Mesodermal cell (in vitro differentiated cells): ENCODE measurements around the gene ARL16.
"Not testable (repeated sequence)": the region's sequence is repeated elsewhere in the genome, so short reads cannot be mapped to it uniquely, and the experiment has no call there.

Experiments
- H3K27ac ChIP-seq: 2 replicates; pipeline ENCODE4 v1.7.0; 2013; ENCODE audit warnings: mild to moderate bottlenecking, low read depth, low read length, moderate library complexity; ENCODE audit not compliant: severe bottlenecking
- H3K36me3 ChIP-seq: 2 replicates; pipeline ENCODE4 v1.7.1; 2013; ENCODE audit warnings: mild to moderate bottlenecking, low read length, moderate library complexity; ENCODE audit not compliant: control insufficient read depth, insufficient read depth
- H3K4me1 ChIP-seq: one replicate; pipeline ENCODE4 v1.7.1; 2013; ENCODE audit warnings: mild to moderate bottlenecking, low read length; ENCODE audit not compliant: insufficient read depth, control insufficient read depth, poor library complexity, severe bottlenecking
- H3K4me3 ChIP-seq: 2 replicates; pipeline ENCODE4 v1.7.0; 2013; ENCODE audit warnings: low read length, control low read depth, mild to moderate bottlenecking; ENCODE audit not compliant: insufficient read depth, poor library complexity, severe bottlenecking; ENCODE audit errors: extremely low read depth
- H3K9me3 ChIP-seq: 2 replicates; pipeline ENCODE4 v1.7.1; 2013; ENCODE audit warnings: mild to moderate bottlenecking, low read length, moderate library complexity; ENCODE audit not compliant: control insufficient read depth
- WGBS, 2 experiments: methylation state at CpG; one replicate each; pipeline ENCODE4 v1.1.5; 2013; ENCODE audit warnings: missing lambda C conversion rate in 2 of 2; ENCODE audit not compliant: insufficient coverage in 2 of 2; 5-methylcytosine and 5-hydroxymethylcytosine counted together

ARL16 gene

GRCh38 chr17:81680150-81680549, 3.4 kb downstream of the ARL16 start:
- no peak overlapping the region for H3K4me3 ChIP-seq
- no peaks in the 10 kb centered on the region for H3K9me3 ChIP-seq
- WGBS, 2 experiments = 96 to 98% methylated on average over 11 of the region's 11 CpGs
- peaks cover 23% of the 10 kb centered on the region for H3K36me3 ChIP-seq
- H3K4me1 ChIP-seq = peaks cover 10% of the 10 kb centered on the region
- H3K27ac ChIP-seq = no peak overlapping the region

GRCh38 chr17:81676906-81677305, 6.7 kb downstream of the ARL16 start:
- 94 to 99% methylated on average over 15 to 17 of the region's 17 CpGs for WGBS, 2 experiments
- Histone ChIP-seq H3K4me1 (no peaks in the 10 kb centered on the region), H3K36me3 (peaks cover 50% of the 10 kb centered on the region)

GRCh38 chr17:81675515-81676221, 7.9 kb downstream of the ARL16 start:
- H3K9me3 ChIP-seq, H3K4me3 ChIP-seq, H3K27ac ChIP-seq, H3K4me1 ChIP-seq: not testable (repeated sequence)
- WGBS, 2 experiments = 34 to 50% methylated on average over 9 to 10 of the region's 18 CpGs
- H3K36me3 ChIP-seq = peaks cover 54% of the 10 kb centered on the region

More at GRCh38 chr17:81676906-81677305, 6.7 kb downstream of the ARL16 start:
- Histone ChIP-seq H3K4me3 (no peak overlapping the region), H3K9me3 (no peaks in the 10 kb centered on the region), H3K27ac (no peak overlapping the region)

- Histone ChIP-seq H3K27ac (no peak overlapping the region), H3K4me3 (no peak overlapping the region), H3K4me1 (no peaks in the 10 kb centered on the region), H3K36me3 (peaks cover 64% of the 10 kb centered on the region), H3K9me3 (no peaks in the 10 kb centered on the region)
- 94 to 95% methylated on average over 16 to 17 of the region's 18 CpGs for WGBS, 2 experiments
Observed at GRCh38 chr17:81673561-81674258, 9.9 kb downstream of the ARL16 start.

- 98 to 99% methylated on average over 16 of the region's 16 CpGs for WGBS, 2 experiments
- H3K4me3 ChIP-seq = no peak overlapping the region
- no peaks in the 10 kb centered on the region for H3K9me3 ChIP-seq
- H3K36me3 ChIP-seq = peaks cover 71% of the 10 kb centered on the region
- no peak overlapping the region for H3K27ac ChIP-seq
- peaks cover 6% of the 10 kb centered on the region for H3K4me1 ChIP-seq
Observed at GRCh38 chr17:81672954-81673353, 10.6 kb downstream of the ARL16 start.

GRCh38 chr17:81672504-81672903, 11.1 kb downstream of the ARL16 start:
- H3K36me3 ChIP-seq = peaks cover 75% of the 10 kb centered on the region

GRCh38 chr17:81667754-81668153, 15.8 kb downstream of the ARL16 start:
- Histone ChIP-seq H3K36me3 (peaks cover 60% of the 10 kb centered on the region), H3K4me1 (peaks cover 14% of the 10 kb centered on the region), H3K9me3 (no peaks in the 10 kb centered on the region), H3K27ac (no peak overlapping the region), H3K4me3 (peak overlapping the region; percentile 94)
- 90 to 92% methylated on average over 17 to 18 of the region's 18 CpGs for WGBS, 2 experiments

More at GRCh38 chr17:81672504-81672903, 11.1 kb downstream of the ARL16 start:
- 91 to 97% methylated on average over 14 to 16 of the region's 18 CpGs for WGBS, 2 experiments
- peaks cover 8% of the 10 kb centered on the region for H3K4me1 ChIP-seq
- H3K27ac ChIP-seq = no peak overlapping the region
- H3K4me3 ChIP-seq = no peak overlapping the region
- H3K9me3 ChIP-seq = no peaks in the 10 kb centered on the region

- H3K4me3 ChIP-seq = peak within 1 kb of the TSS; percentile 94
- peaks cover 48% of the 10 kb centered on the region for H3K36me3 ChIP-seq
- H3K4me1 ChIP-seq = peaks cover 14% of the 10 kb centered on the region
- 0 to 1% methylated on average over 77 to 81 of the region's 96 CpGs for WGBS, 2 experiments
- no peaks in the 10 kb centered on the region for H3K9me3 ChIP-seq
- H3K27ac ChIP-seq = peak within 1 kb of the TSS; percentile 79
Observed at GRCh38 chr17:81666342-81667191, 17.0 kb downstream of the ARL16 start, which contains the start of the genes CCDC137 and OXLD1. Gene CCDC137, plus strand, starts transcription at chr17:81666737. Its CDS starts 30 bp downstream, at chr17:81666767. Gene OXLD1, minus strand, starts transcription at chr17:81666605. Its CDS starts 28 bp downstream, at chr17:81666577.

GRCh38 chr17:81666092-81666341, 17.6 kb downstream of the ARL16 start:
- Histone ChIP-seq H3K27ac (peak overlapping the region; percentile 79), H3K4me3 (peak overlapping the region; percentile 94), H3K9me3 (no peaks in the 10 kb centered on the region), H3K36me3 (peaks cover 43% of the 10 kb centered on the region), H3K4me1 (peaks cover 14% of the 10 kb centered on the region)
- 2 to 4% methylated on average over 14 to 15 of the region's 16 CpGs for WGBS, 2 experiments

GRCh38 chr17:81665205-81666091, 18.1 kb downstream of the ARL16 start:
- Histone ChIP-seq H3K36me3 (peaks cover 38% of the 10 kb centered on the region), H3K4me3 (peak overlapping the region; percentile 94), H3K27ac (peak overlapping the region; percentile 79), H3K9me3 (no peaks in the 10 kb centered on the region), H3K4me1 (peaks cover 14% of the 10 kb centered on the region)
- whole genome bisulfite sequencing, 2 experiments = 71 to 75% methylated on average over 24 to 30 of the region's 30 CpGs
